GM12892 (cell line): ENCODE measurements around the gene LUZP4.

Experiments used
- POLR2A ChIP-seq: IDR thresholded peaks from 2 replicates; pipeline ENCODE4 v1.6.1; 2011; ENCODE audit warnings: low read depth, low read length, control low read depth
- POLR2AphosphoS5 ChIP-seq: IDR thresholded peaks from 2 replicates; pipeline ENCODE4 v1.6.1; 2011; ENCODE audit warnings: low read depth, low read length, control low read depth
- TAF1 ChIP-seq: IDR thresholded peaks from 2 replicates; pipeline ENCODE4 v1.6.1; 2011; ENCODE audit warnings: low read depth, mild to moderate bottlenecking, control low read depth, low read length, borderline replicate concordance

GRCh38 chrX:115339441-115340025 lies 50.0 kb downstream of the LUZP4 start:
- TF ChIP-seq POLR2A: no peak
- no peak for TF ChIP-seq POLR2AphosphoS5
- no peak for TF ChIP-seq TAF1
